ENCODE results near the gene SLC9B1. TPM values are rescaled to one million over a fixed set of nuclear protein-coding genes. Genes with fewer than 3 reads are reported as not detected.

SLC9B1 gene
- total and polyA plus RNA-seq, 4 donors = 2.7 to 9.7 (median 3.9) TPM

Other genes starting within 250 kb of the SLC9B1 start
- gene UBE2D3, start 192.2 kb downstream of the SLC9B1 start, total RNA-seq = 100 to 1,000 TPM; 255 to 263 TPM
- gene UBE2D3, start 192.2 kb downstream of the SLC9B1 start, polyA plus RNA-seq (ENCODE audit: insufficient read length in 2 of 2) = 100 to 1,000 TPM; 207 to 239 TPM
- 10 to 100 TPM; 31.7 to 65.9 TPM for gene CISD2, start 150.7 kb downstream of the SLC9B1 start, total RNA-seq
- gene CISD2, start 150.7 kb downstream of the SLC9B1 start, polyA plus RNA-seq (ENCODE audit: insufficient read length in 2 of 2) = 10 to 100 TPM; 57.6 to 62.1 TPM
- 10 to 100 TPM; 58.7 to 67.3 TPM for gene SLC9B2, start 57.1 kb upstream of the SLC9B1 start, total RNA-seq
- 10 to 100 TPM; 40.9 to 42.6 TPM for gene SLC9B2, start 57.1 kb upstream of the SLC9B1 start, polyA plus RNA-seq (ENCODE audit: insufficient read length in 2 of 2)
- gene BDH2, start 80.1 kb upstream of the SLC9B1 start, total RNA-seq = 100 to 1,000 TPM in 1 of 2 donors, 10 to 100 TPM in 1; 51.1 to 129 TPM
- 10 to 100 TPM; 47.2 to 50.3 TPM for gene BDH2, start 80.1 kb upstream of the SLC9B1 start, polyA plus RNA-seq (ENCODE audit: insufficient read length in 2 of 2)
- gene CENPE, start 178.6 kb upstream of the SLC9B1 start, total RNA-seq = 1 to 10 TPM; 7.6 to 9.1 TPM
- gene CENPE, start 178.6 kb upstream of the SLC9B1 start, polyA plus RNA-seq (ENCODE audit: insufficient read length in 2 of 2) = 1 to 10 TPM; 4.0 to 7.1 TPM

Measured in spinal cord (tissue), 4 donors.